K562 (cell line): ENCODE data around the gene C20orf173. TPM values are rescaled to one million over a fixed set of nuclear protein-coding genes. Genes with fewer than 3 reads are reported as not detected.

Experiments
- ATAC-seq: fragments of 200-7000 bp; cut with Tn5 transposase; 3 replicates; pipeline ENCODE4 v1.9.1; 2020; ENCODE audit warnings: moderate library complexity
- BruUV-seq: library from RNA; stranded (reverse); fragments of 400-500 nt; replicated peaks from 2 replicates; lab custom pipeline; 2021; lab: Mats Ljungman, UMichigan
- CTCF ChIA-PET: fragments of 300-600 bp; formaldehyde crosslinking; extraction: SDS; loops from one replicate; lab custom pipeline; 2021; ENCODE audit warnings: low intra/inter-chr PET ratio; lab: Yijun Ruan, JAX
- POLR2A ChIA-PET: fragments of 300-600, 350-650 bp; sonication (Branson Sonifier 250); formaldehyde crosslinking; extraction: SDS; loops from one replicate; lab custom pipeline; 2021; ENCODE audit warnings: antibody characterized with exemption, inconsistent platforms; lab: Yijun Ruan, JAX
- DNase-seq, 4 experiments: peaks; one replicate each; pipeline versions ENCODE4 v3.0.0 to v3.0.0-alpha.2; 2011 to 2018; ENCODE audit warnings: low spot score in 3 of 4, mixed read lengths in 3 of 4; ENCODE audit errors: extremely low read depth in 1 of 4
- FAIRE-seq: peaks from 2 replicates; lab custom pipeline; 2011; peaks lifted over from hg19 to GRCh38; lab: Jason Lieb, UNC
- H2AFZ ChIP-seq: 2 replicates; pipeline ENCODE4 v1.6.0; 2011; ENCODE audit warnings: low read depth, low read length, control low read depth, inconsistent platforms
- H3K27ac ChIP-seq: fragments of 200-600 bp; 3 replicates; pipeline ENCODE4 v1.8.0; 2011; ENCODE audit warnings: low read depth, mild to moderate bottlenecking, control low read depth, inconsistent platforms, low read length, moderate library complexity, mixed read lengths; ENCODE audit errors: extremely low read depth
- H3K27me3 ChIP-seq, 2 experiments: fragments of 300-600 bp in 1 of 2; 2 replicates in 1 of 2; 3 replicates in 1 of 2; pipeline versions ENCODE4 v1.6.0 to v1.8.0; 2011; ENCODE audit warnings: inconsistent platforms in 2 of 2, low read length in 2 of 2, mild to moderate bottlenecking in 1 of 2, mixed read lengths in 1 of 2, moderate library complexity in 1 of 2; ENCODE audit not compliant: control insufficient read depth in 2 of 2, insufficient read depth in 2 of 2
- H3K36me3 ChIP-seq: fragments of 300-600 bp; 3 replicates; pipeline ENCODE4 v1.8.0; 2011; ENCODE audit warnings: mild to moderate bottlenecking, low read length, inconsistent platforms; ENCODE audit not compliant: control insufficient read depth, insufficient read depth
- H3K4me1 ChIP-seq, 2 experiments: fragments of 200-600 bp in 1 of 2; replicated peaks in 1 of 2; 2 replicates in 1 of 2; 3 replicates in 1 of 2; pipeline versions ENCODE4 v1.5.1 to v1.8.0; 2011; ENCODE audit warnings: inconsistent platforms in 2 of 2, low read length in 2 of 2, mild to moderate bottlenecking in 1 of 2, mixed read lengths in 1 of 2, moderate library complexity in 1 of 2; ENCODE audit not compliant: control insufficient read depth in 2 of 2, insufficient read depth in 2 of 2
- H3K4me2 ChIP-seq: 2 replicates; pipeline ENCODE4 v1.6.1; 2011; ENCODE audit warnings: low read length, control low read depth, inconsistent platforms, mixed read lengths; ENCODE audit not compliant: insufficient read depth
- H3K4me3 ChIP-seq: fragments of 200-600 bp; sonication (generic), shearing (Covaris generic); 2 replicates; pipeline ENCODE4 v1.5.1; 2016; ENCODE audit warnings: control low read depth, inconsistent platforms
- H3K79me2 ChIP-seq: fragments of 200-600 bp; 3 replicates; pipeline ENCODE4 v1.8.0; 2011; ENCODE audit warnings: low read length, inconsistent platforms; ENCODE audit not compliant: control insufficient read depth, insufficient read depth
- H3K9ac ChIP-seq, 2 experiments: 2 replicates each; pipeline versions ENCODE4 v1.6.0 to v1.6.1; 2011; ENCODE audit warnings: low read depth in 2 of 2, low read length in 2 of 2, control low read depth in 1 of 2, inconsistent platforms in 1 of 2, mild to moderate bottlenecking in 1 of 2, mixed read lengths in 1 of 2; ENCODE audit not compliant: insufficient read depth in 1 of 2
- H3K9me1 ChIP-seq: one replicate; pipeline ENCODE4 v1.6.0; 2011; ENCODE audit warnings: inconsistent platforms, mild to moderate bottlenecking, low read length, moderate library complexity; ENCODE audit not compliant: control insufficient read depth, insufficient read depth
- H3K9me3 ChIP-seq: replicated peaks from 2 replicates; pipeline ENCODE4 v1.5.1; 2011; ENCODE audit warnings: low read depth, low read length, inconsistent platforms; ENCODE audit not compliant: control insufficient read depth, insufficient read depth
- H4K20me1 ChIP-seq: replicated peaks from 2 replicates; pipeline ENCODE4 v1.6.1; 2011; ENCODE audit warnings: low read length, inconsistent platforms, mixed read lengths; ENCODE audit not compliant: control insufficient read depth, insufficient read depth
- ATF1 ChIP-seq, 2 experiments: fragments of 450-650 bp in 1 of 2; IDR thresholded peaks; 2 replicates each; pipeline ENCODE4 v1.6.1; 2016; ENCODE audit warnings: missing compliant biosample characterization in 1 of 2, missing genetic modification characterization in 1 of 2
- CHD2 ChIP-seq: IDR thresholded peaks from 2 replicates; pipeline ENCODE4 v1.6.1; 2011; ENCODE audit warnings: low read depth, low read length
- EGR1 ChIP-seq: fragments of 450-650 bp; conservative IDR thresholded peaks from 2 replicates; pipeline ENCODE4 v1.6.1; 2017; ENCODE audit warnings: mild to moderate bottlenecking
- ELF2 ChIP-seq: fragments of 250-450 bp; sonication (Bioruptor Pico); IDR thresholded peaks from 2 replicates; pipeline ENCODE4 v1.5.0; 2021; ENCODE audit warnings: mild to moderate bottlenecking
- HDAC1 ChIP-seq, 2 experiments: fragments of 450-650 bp; IDR thresholded peaks; 2 replicates each; pipeline ENCODE4 v1.6.1; 2016 to 2017; ENCODE audit warnings: inconsistent platforms in 1 of 2, mild to moderate bottlenecking in 1 of 2, moderate library complexity in 1 of 2
- PKNOX1 ChIP-seq: fragments of 450-650 bp; IDR thresholded peaks from 2 replicates; pipeline ENCODE4 v1.6.1; 2016
- POLR2A ChIP-seq: fragments of 450-650 bp; conservative IDR thresholded peaks from 2 replicates; pipeline ENCODE4 v1.6.1; 2016
- PRPF4 ChIP-seq: fragments of 200-400 bp; formaldehyde crosslinking; IDR thresholded peaks from one replicate; pipeline ENCODE4 v1.6.1; 2017; ENCODE audit warnings: low read length, low read depth, mild to moderate bottlenecking; ENCODE audit not compliant: insufficient read depth, poor library complexity, severe bottlenecking
- TBL1XR1 ChIP-seq, 2 experiments: IDR thresholded peaks; 2 replicates each; pipeline ENCODE4 v1.6.1; 2012; ENCODE audit warnings: improper control_type of control experiment in 2 of 2, low read length in 2 of 2, mild to moderate bottlenecking in 1 of 2
- ZNF253 ChIP-seq: fragments of 250-450 bp; sonication (Bioruptor Pico); conservative IDR thresholded peaks from 2 replicates; pipeline ENCODE4 v1.6.1; 2021; ENCODE audit warnings: mild to moderate bottlenecking
- ZNF263 ChIP-seq: sonication (generic); formaldehyde crosslinking; IDR thresholded peaks from 2 replicates; pipeline ENCODE4 v1.8.0; 2022; ENCODE audit warnings: mild to moderate bottlenecking, missing genetic modification reagents, borderline replicate concordance
- ZNF384 ChIP-seq: IDR thresholded peaks from 2 replicates; pipeline ENCODE4 v1.6.1; 2012; ENCODE audit warnings: low read depth, low read length, improper control_type of control experiment
- WGBS: fragments of 100-300 bp; shearing (Covaris generic); methylation state at CpG from one replicate; pipeline ENCODE4 v1.1.6; 2016; ENCODE audit warnings: low coverage, mixed read lengths; ENCODE audit not compliant: insufficient coverage; ENCODE audit errors: missing lambda C conversion rate; 5-methylcytosine and 5-hydroxymethylcytosine counted together
- in situ Hi-C: fragments of 300-500 bp; cut with MboI; formaldehyde crosslinking; loops from 4 replicates; pipeline ENCODE4 v1.15.0; 2018; ENCODE audit warnings: inconsistent platforms, mixed read lengths
- intact Hi-C: fragments of 100-400 bp; cut with micrococcal nuclease; formaldehyde crosslinking; loops from 2 replicates; pipeline ENCODE4 v1.14.2; 2022
- polyA plus RNA-seq, 8 experiments: library from polyadenylated mRNA; depleted of rRNA in 4 of 8; stranded (reverse) in 5 of 8; unstranded in 3 of 8; fragments of >200 nt; fragmentation: Nextera tagmentation in 2 of 8; fragmentation: Illumina TruSeq in 1 of 8; extraction: Ambion mirVana in 2 of 8; extraction: Trizol in 1 of 8; gene quantifications; 2 replicates each; pipeline versions ENCODE4 v1.2.1 to v1.2.3, GENCODE V29; 2011 to 2014; ENCODE audit warnings: inconsistent platforms in 1 of 8, missing spikeins in 1 of 8
- total RNA-seq, 7 experiments: library from RNA; depleted of rRNA in 6 of 7; stranded (reverse); fragments of >200 nt in 6 of 7; fragmentation: Illumina TruSeq in 2 of 7; extraction: Trizol in 2 of 7; gene quantifications; 2 replicates each; pipeline versions ENCODE4 v1.2.1 to v1.2.3, GENCODE V29; 2011 to 2021; ENCODE audit warnings: low replicate concordance in 1 of 7

C20orf173 gene
- total and polyA plus RNA-seq, 9 of the 15 experiments (the other 6 are each of a cell fraction or from before 2014, with no cell fraction given), result not detected

DNA sequence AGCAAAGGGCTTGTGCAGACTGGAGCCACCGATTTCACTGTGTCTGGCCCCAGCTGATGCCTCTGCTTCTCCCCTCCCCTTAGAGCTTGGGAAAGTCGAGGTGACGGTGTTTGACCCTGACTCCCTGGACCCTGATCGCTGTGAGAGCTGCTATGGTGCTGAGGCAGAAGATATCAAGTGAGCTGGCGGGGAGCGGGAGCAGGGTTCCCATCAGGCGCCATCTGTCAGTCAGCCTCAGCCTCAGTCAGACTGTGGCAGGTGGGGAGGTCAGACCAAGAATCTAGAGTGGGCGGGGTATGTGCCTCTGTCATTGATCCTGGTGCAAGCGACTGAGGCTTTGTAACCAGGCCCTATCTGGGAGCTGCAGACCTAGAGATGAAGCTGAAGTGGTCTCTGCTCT is 17.9 kb upstream of the C20orf173 start:
- H3K36me3 ChIP-seq, result peaks cover 76% of the 10 kb centered on the region
- H3K4me2 ChIP-seq, result no peak overlapping the region
- WGBS, result 81% methylated on average over 8 of the region's 9 CpGs
- no peak for ATAC-seq
- H3K27ac ChIP-seq, result no peak overlapping the region
- peak in 1 of 4 experiments; percentile 22 for DNase-seq
- FAIRE-seq, result no peak
- in situ Hi-C loops (no loop called here), intact Hi-C loops (no loop called here)
- no peak overlapping the region for H3K9ac ChIP-seq
- no TSS peak for BruUV-seq
- H3K4me1 ChIP-seq, result peaks cover 5 to 7% of the 10 kb centered on the region in 2 experiments; a peak in 2 of 5 replicates
- H3K27me3 ChIP-seq, result no peaks in the 10 kb centered on the region
- H3K79me2 ChIP-seq, result peaks cover 7% of the 10 kb centered on the region
- CTCF ChIA-PET, result no interaction called here
- no peak for TF ChIP-seq CHD2
- TF ChIP-seq ZNF263 (CRISPR knock-in tag), result no peak
- no peak for TF ChIP-seq ZNF253 (CRISPR knock-in tag)
- TF ChIP-seq ZNF384, result no peak
- no peak for TF ChIP-seq ATF1 (CRISPR knock-in tag; IDR thresholded peaks at IDR 0.05)
- no peak for TF ChIP-seq ATF1 (tag; IDR thresholded peaks at IDR 0.05)
- TF ChIP-seq EGR1, result no peak
- TF ChIP-seq ELF2, result no peak
- TF ChIP-seq PKNOX1, result no peak
- no peak for TF ChIP-seq PRPF4
- no peak for TF ChIP-seq TBL1XR1 (IDR thresholded peaks at IDR 0.05; ENCODE audit: low read length in 2 of 2)
- no peak for TF ChIP-seq HDAC1 (IDR thresholded peaks at IDR 0.05)
- no peak for TF ChIP-seq POLR2A
- TF ChIP-seq, all 486 proteins: peak for 0
- POLR2A ChIA-PET, result interaction anchor here (1.0 kb wide), 1 partner anchor 69 kb away, joined by 4 read pairs; no protein-coding TSS in a partner anchor
- H3K9me1 ChIP-seq, result no peaks in the 10 kb centered on the region
- no peaks in the 10 kb centered on the region for H3K9me3 ChIP-seq
- H3K4me3 ChIP-seq, result no peak overlapping the region
- no peaks in the 10 kb centered on the region; the same call in 1 of the 2 replicates for H4K20me1 ChIP-seq
- H2AFZ ChIP-seq, result no peak overlapping the region
